ENCODE results near the gene MRPS18B.

Gene MRPS18B

DNA sequence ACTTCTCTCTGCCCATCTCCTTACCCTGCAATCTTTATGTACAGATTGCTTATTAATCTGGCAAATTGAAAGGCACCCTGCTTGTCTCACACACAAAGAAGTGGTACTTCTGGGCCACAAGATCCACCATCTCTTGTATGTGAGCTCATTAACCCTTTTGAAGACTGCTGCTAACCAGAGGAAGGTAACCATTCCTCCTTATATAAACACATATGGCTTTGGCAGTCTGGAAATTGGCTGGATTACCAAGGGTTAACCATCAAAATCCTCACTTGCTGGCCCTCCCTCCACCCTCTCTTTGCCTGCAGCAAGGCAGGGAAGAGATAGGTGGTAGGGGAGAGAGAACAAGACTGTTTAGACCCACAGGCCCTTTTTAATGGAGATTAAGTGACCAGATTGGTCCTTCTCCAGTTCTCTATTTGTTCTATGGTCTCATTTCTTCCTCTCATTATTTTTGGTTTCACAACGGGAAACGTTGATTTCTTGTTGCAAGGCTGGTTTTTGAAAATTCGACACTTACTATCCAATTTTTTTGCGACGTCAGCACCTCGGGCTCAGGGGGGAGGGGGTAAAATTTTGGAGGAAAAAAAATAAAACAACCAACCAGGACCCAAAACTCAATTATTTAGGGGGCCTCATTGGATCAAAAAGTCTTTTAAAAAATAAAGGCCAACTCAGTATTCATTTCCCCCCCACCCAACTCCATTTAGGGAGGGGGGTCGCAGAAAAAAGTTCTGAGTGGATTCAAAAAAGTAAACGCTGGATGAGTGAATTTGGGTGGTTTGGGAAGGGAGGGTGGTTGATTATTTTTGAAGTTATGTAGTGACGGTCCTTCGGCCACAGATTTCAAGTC lies 1.5 kb upstream of the MRPS18B start:
- DNase-seq: peak; percentile 54 to 67 (median 61)
- WGBS (ENCODE audit: insufficient coverage): 0% methylated on average over 3 of the region's 10 CpGs
- Histone ChIP-seq H3K27ac (ENCODE audit: insufficient read depth in 1 of 2, low read depth in 1 of 2, low read length in 2 of 2, poor library complexity in 1 of 2, severe bottlenecking in 2 of 2) (peak overlapping the region; percentile 100), H3K4me3 (ENCODE audit: control insufficient read depth in 1 of 7, extremely low read depth in 1 of 7, insufficient read depth in 4 of 7, low read depth in 2 of 7, low read length in 6 of 7) (peak overlapping the region; percentile 74 to 100 (median 100)), H3K36me3 (ENCODE audit: control insufficient read depth in 4 of 4, insufficient read depth in 4 of 4, low read length in 3 of 4) (peaks cover 0 to 44% (median 20%) of the 10 kb centered on the region in 4 experiments), H3K9me3 (ENCODE audit: control extremely low read depth in 1 of 5, control insufficient read depth in 4 of 5, insufficient read depth in 2 of 5, low read depth in 1 of 5, low read length in 4 of 5) (no peaks in the 10 kb centered on the region), H3K27me3 (replicated peaks in 2 of 5; ENCODE audit: control insufficient read depth in 4 of 5, insufficient read depth in 5 of 5, low read length in 4 of 5) (no peaks in the 10 kb centered on the region), H3K4me1 (ENCODE audit: control extremely low read depth in 1 of 4, control insufficient read depth in 4 of 4, insufficient read depth in 4 of 4, low read length in 3 of 4) (peaks cover 18 to 45% (median 29%) of the 10 kb centered on the region in 4 experiments)
- CTCF ChIA-PET: interaction anchor here (0.7 to 4.1 kb wide), 7 partner anchors 10 to 129 kb away, joined by 3 to 53 read pairs (median 4); partner anchors contain the start of gene ATAT1
- POLR2A ChIA-PET: interaction anchor here (0.6 to 2.1 kb wide), 13 partner anchors 10 to 1036 kb away, joined by 3 to 21 read pairs (median 6); partner anchors contain the start of genes ABCF1, ATAT1, BAG6 and C6orf136

DNA sequence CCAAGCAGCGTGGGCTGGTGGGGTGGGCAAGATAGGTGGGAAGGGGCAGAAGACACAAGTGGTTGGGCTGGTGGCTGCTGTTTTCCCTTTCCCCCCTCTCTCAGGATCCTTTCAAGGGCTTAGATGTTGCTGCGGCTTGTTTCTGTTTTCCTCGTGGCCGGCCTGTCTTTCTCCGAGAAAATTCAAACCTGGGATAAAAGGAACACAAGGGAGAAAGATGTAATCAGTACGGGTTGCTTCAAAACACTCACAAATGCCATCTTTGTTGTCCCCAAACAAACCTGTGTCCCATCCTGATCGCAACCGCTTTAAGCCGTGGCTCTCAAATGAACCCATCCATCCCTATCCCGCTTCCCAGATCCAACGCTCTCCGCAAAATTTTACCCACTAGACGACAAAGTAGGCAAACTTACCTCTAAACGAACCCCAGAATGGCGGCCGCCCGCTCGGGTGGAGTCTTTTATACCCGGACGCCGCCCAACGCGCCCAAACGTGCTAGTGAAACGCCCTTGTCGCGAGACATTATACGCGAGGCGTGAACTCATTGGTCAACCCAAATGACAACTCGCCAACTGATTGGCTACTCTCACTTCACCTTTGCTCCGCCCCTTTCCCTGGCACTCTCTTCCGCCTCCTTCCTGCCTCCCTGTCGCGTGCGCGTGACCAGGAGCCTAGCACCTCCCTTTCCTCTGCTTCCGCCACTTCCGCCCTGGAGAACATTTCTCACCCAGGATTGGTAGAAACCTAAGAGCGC lies 652 bp upstream of the MRPS18B start, which contains the start of gene PPP1R10:
Gene PPP1R10 (minus strand): TSS at position 433 of the 754 bp plus-strand sequence. CDS start 7,299 bp downstream, outside the sequence.
- CTCF ChIA-PET: interaction anchor here (1.0 to 2.4 kb wide), 5 partner anchors 10 to 133 kb away, joined by 3 to 12 read pairs (median 7); partner anchors contain the start of gene ATAT1
- POLR2A ChIA-PET: interaction anchor here (0.6 to 1.6 kb wide), 7 partner anchors 9 to 971 kb away, joined by 3 to 19 read pairs (median 5); partner anchors contain the start of gene ATAT1
- Histone ChIP-seq H3K27me3 (replicated peaks in 2 of 5; ENCODE audit: control insufficient read depth in 4 of 5, insufficient read depth in 5 of 5, low read length in 4 of 5) (no peaks in the 10 kb centered on the region), H3K4me1 (ENCODE audit: control extremely low read depth in 1 of 4, control insufficient read depth in 4 of 4, insufficient read depth in 4 of 4, low read length in 3 of 4) (peaks cover 18 to 42% (median 29%) of the 10 kb centered on the region in 4 experiments), H3K9me3 (ENCODE audit: control extremely low read depth in 1 of 5, control insufficient read depth in 4 of 5, insufficient read depth in 2 of 5, low read depth in 1 of 5, low read length in 4 of 5) (no peaks in the 10 kb centered on the region), H3K27ac (ENCODE audit: insufficient read depth in 1 of 2, low read depth in 1 of 2, low read length in 2 of 2, poor library complexity in 1 of 2, severe bottlenecking in 2 of 2) (peak within 1 kb of the TSS; percentile 100), H3K36me3 (ENCODE audit: control insufficient read depth in 4 of 4, insufficient read depth in 4 of 4, low read length in 3 of 4) (peaks cover 0 to 43% (median 23%) of the 10 kb centered on the region in 4 experiments), H3K4me3 (ENCODE audit: control insufficient read depth in 1 of 7, extremely low read depth in 1 of 7, insufficient read depth in 4 of 7, low read depth in 2 of 7, low read length in 6 of 7) (peak within 1 kb of the TSS; percentile 74 to 100 (median 100))
- DNase-seq: peak; percentile 100
- 0% methylated on average over 35 of the region's 40 CpGs for WGBS (ENCODE audit: insufficient coverage)

DNA sequence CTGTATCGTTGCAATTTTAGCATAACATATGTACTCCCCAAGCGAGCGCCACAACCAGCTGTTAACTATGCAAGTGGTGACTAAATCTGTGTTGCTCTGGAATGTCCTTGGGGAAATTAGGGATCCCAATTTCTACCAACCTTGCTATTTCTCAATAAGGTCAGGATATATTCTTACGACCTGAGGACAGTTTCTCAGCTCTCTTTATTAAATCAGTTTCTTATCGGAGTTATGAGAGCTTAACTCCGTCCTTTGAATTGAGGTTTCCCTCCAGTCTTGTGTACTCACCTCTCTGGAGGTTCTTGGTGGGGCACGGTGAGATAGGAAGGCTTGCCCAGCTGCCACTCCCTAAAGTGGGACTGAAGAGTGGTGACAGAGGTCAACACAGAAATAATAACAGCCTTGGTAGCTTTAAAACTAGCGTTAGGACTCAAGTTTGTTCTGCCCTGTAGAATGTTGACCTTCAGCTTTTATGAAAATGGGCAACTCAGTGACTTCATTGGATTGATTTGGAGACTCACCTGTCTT lies 694 bp downstream of the MRPS18B start:
- ChIA-PET POLR2A (interaction anchor here (0.6 to 1.6 kb wide), 4 partner anchors 8 to 62 kb away, joined by 3 to 19 read pairs (median 4); partner anchors contain the start of genes ATAT1 and GNL1), CTCF (interaction anchor here (0.8 to 2.4 kb wide), 8 partner anchors 9 to 154 kb away, joined by 3 to 12 read pairs (median 4); partner anchors contain the start of gene ATAT1)
- H3K27ac ChIP-seq (ENCODE audit: insufficient read depth in 1 of 2, low read depth in 1 of 2, low read length in 2 of 2, poor library complexity in 1 of 2, severe bottlenecking in 2 of 2): peak overlapping the region; percentile 100
- peak overlapping the region in 6 of 7 experiments; percentile 88 to 98 (median 96) for H3K4me3 ChIP-seq (ENCODE audit: control insufficient read depth in 1 of 7, extremely low read depth in 1 of 7, insufficient read depth in 4 of 7, low read depth in 2 of 7, low read length in 6 of 7)
- peaks cover 2 to 50% (median 29%) of the 10 kb centered on the region in 4 experiments for H3K36me3 ChIP-seq (ENCODE audit: control insufficient read depth in 4 of 4, insufficient read depth in 4 of 4, low read length in 3 of 4)
- 20% methylated on average over 4 of the region's 8 CpGs for WGBS (ENCODE audit: insufficient coverage)
- peaks cover 17 to 32% (median 23%) of the 10 kb centered on the region in 4 experiments for H3K4me1 ChIP-seq (ENCODE audit: control extremely low read depth in 1 of 4, control insufficient read depth in 4 of 4, insufficient read depth in 4 of 4, low read length in 3 of 4)
- DNase-seq: no peak
- no peaks in the 10 kb centered on the region for H3K9me3 ChIP-seq (ENCODE audit: control extremely low read depth in 1 of 5, control insufficient read depth in 4 of 5, insufficient read depth in 2 of 5, low read depth in 1 of 5, low read length in 4 of 5)
- H3K27me3 ChIP-seq (replicated peaks in 2 of 5; ENCODE audit: control insufficient read depth in 4 of 5, insufficient read depth in 5 of 5, low read length in 4 of 5): no peaks in the 10 kb centered on the region

DNA sequence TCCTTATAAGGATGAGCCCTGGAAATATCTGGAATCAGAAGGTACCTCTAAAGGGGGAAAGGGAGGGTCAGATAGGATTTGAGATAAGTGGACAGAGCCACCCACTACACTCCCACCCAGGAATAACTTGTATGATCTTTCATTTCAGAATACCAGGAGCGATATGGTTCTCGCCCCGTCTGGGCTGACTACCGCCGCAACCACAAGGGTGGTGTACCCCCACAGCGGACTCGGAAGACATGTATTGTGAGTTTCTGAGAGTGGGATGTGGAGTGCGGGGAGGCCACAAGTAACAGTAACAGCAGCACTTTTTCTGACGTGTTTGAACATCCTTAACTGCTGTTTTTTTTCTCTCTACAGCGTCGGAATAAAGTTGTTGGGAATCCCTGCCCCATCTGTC lies 1.9 kb downstream of the MRPS18B start:
- no peaks in the 10 kb centered on the region for H3K27me3 ChIP-seq (replicated peaks in 2 of 5; ENCODE audit: control insufficient read depth in 4 of 5, insufficient read depth in 5 of 5, low read length in 4 of 5)
- no peak for DNase-seq
- peaks cover 6 to 20% (median 13%) of the 10 kb centered on the region in 4 experiments for H3K4me1 ChIP-seq (ENCODE audit: control extremely low read depth in 1 of 4, control insufficient read depth in 4 of 4, insufficient read depth in 4 of 4, low read length in 3 of 4)
- CTCF ChIA-PET: interaction anchor here (2.2 to 2.4 kb wide), 2 partner anchors 21 to 103 kb away, joined by 7 to 12 read pairs; no protein-coding TSS in a partner anchor
- H3K9me3 ChIP-seq (ENCODE audit: control extremely low read depth in 1 of 5, control insufficient read depth in 4 of 5, insufficient read depth in 2 of 5, low read depth in 1 of 5, low read length in 4 of 5): no peaks in the 10 kb centered on the region
- peaks cover 2 to 49% (median 38%) of the 10 kb centered on the region in 4 experiments for H3K36me3 ChIP-seq (ENCODE audit: control insufficient read depth in 4 of 4, insufficient read depth in 4 of 4, low read length in 3 of 4)
- POLR2A ChIA-PET: interaction anchor here (0.6 kb wide), 1 partner anchor 12 kb away, joined by 3 read pairs; no protein-coding TSS in a partner anchor
- peak overlapping the region in 1 of 2 experiments; percentile 19 for H3K27ac ChIP-seq (ENCODE audit: insufficient read depth in 1 of 2, low read depth in 1 of 2, low read length in 2 of 2, poor library complexity in 1 of 2, severe bottlenecking in 2 of 2)
- no peak overlapping the region for H3K4me3 ChIP-seq (ENCODE audit: control insufficient read depth in 1 of 7, extremely low read depth in 1 of 7, insufficient read depth in 4 of 7, low read depth in 2 of 7, low read length in 6 of 7)
- 97% methylated on average over 6 of the region's 11 CpGs for WGBS (ENCODE audit: insufficient coverage)

DNA sequence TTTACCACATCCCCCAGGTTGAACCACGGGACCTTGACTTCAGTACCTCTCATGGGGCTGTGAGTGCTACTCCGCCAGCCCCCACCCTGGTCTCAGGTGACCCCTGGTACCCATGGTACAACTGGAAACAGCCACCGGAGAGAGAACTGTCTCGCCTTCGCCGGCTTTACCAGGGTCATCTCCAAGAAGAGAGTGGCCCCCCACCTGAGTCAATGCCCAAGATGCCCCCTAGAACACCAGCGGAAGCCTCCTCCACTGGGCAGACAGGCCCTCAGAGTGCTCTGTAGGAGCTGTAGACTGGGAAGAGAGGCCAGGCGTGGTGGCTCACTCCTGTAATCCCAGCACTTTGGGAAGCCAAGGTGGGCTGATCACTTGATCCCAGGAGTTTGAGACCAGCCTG lies 7.9 kb downstream of the MRPS18B start:
- ChIA-PET CTCF (interaction anchor here (0.8 to 11.0 kb wide), 10 partner anchors 7 to 105 kb away, joined by 3 to 97 read pairs (median 6); partner anchors contain the start of genes C6orf136, DHX16 and MRPS18B), POLR2A (interaction anchor here (1.8 to 1.9 kb wide), 2 partner anchors 10 to 13 kb away, joined by 4 to 7 read pairs; no protein-coding TSS in a partner anchor)
- Histone ChIP-seq H3K27ac (ENCODE audit: insufficient read depth in 1 of 2, low read depth in 1 of 2, low read length in 2 of 2, poor library complexity in 1 of 2, severe bottlenecking in 2 of 2) (peak overlapping the region in 1 of 2 experiments; percentile 86), H3K4me3 (ENCODE audit: control insufficient read depth in 1 of 7, extremely low read depth in 1 of 7, insufficient read depth in 4 of 7, low read depth in 2 of 7, low read length in 6 of 7) (no peak overlapping the region), H3K4me1 (ENCODE audit: control extremely low read depth in 1 of 4, control insufficient read depth in 4 of 4, insufficient read depth in 4 of 4, low read length in 3 of 4) (peaks cover 4 to 15% (median 14%) of the 10 kb centered on the region in 4 experiments), H3K36me3 (ENCODE audit: control insufficient read depth in 4 of 4, insufficient read depth in 4 of 4, low read length in 3 of 4) (peaks cover 8 to 67% (median 41%) of the 10 kb centered on the region in 4 experiments), H3K27me3 (replicated peaks in 2 of 5; ENCODE audit: control insufficient read depth in 4 of 5, insufficient read depth in 5 of 5, low read length in 4 of 5) (no peaks in the 10 kb centered on the region), H3K9me3 (ENCODE audit: control extremely low read depth in 1 of 5, control insufficient read depth in 4 of 5, insufficient read depth in 2 of 5, low read depth in 1 of 5, low read length in 4 of 5) (no peaks in the 10 kb centered on the region)
- DNase-seq: no peak
- WGBS (ENCODE audit: insufficient coverage): 96% methylated on average over 6 of the region's 8 CpGs
